ENCODE data around the gene RNFT2. TPM values are rescaled to one million over a fixed set of nuclear protein-coding genes. Genes with fewer than 3 reads are reported as not detected.

The RNFT2 gene, protein sequence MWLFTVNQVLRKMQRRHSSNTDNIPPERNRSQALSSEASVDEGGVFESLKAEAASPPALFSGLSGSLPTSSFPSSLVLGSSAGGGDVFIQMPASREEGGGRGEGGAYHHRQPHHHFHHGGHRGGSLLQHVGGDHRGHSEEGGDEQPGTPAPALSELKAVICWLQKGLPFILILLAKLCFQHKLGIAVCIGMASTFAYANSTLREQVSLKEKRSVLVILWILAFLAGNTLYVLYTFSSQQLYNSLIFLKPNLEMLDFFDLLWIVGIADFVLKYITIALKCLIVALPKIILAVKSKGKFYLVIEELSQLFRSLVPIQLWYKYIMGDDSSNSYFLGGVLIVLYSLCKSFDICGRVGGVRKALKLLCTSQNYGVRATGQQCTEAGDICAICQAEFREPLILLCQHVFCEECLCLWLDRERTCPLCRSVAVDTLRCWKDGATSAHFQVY
- 0.31 and 0.34 TPM in 2 replicates for total RNA-seq

GRCh38 chr12:116737774-116738657, at the start of gene RNFT2, which contains the start of gene SPRING1:
RNFT2 (plus strand) TSS chr12:116738315; CDS start chr12:116740498, 2,183 bp downstream.
SPRING1 (minus strand) TSS chr12:116738069; CDS start chr12:116737900, 169 bp downstream.

DNA sequence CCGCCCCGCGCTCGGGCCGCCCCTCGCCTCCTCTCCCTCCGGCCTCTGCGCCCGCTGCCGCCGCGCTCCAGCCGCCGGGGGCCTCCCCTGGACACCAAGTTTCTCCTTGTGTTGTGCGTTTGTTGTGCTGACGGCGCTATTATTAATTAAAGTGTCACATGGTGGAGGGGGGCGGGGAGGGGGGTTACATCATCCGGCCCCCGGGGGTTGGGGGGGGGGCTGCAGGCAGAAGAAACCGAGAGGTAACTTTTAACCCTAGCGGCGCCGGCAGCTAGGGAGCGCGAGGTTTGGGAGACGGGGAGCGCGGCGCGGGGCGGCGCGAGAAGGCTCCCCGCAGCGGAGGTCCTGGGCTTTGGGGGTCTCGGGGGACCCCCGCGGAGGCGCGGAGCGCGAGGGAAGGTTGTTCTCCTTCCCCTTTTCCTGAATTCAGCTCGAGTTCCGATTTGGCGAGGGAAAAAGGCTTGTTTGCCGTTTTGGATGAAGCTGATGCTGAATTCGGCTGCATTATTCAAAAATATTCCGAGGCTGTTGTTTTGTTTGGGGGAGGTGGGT, 143.3 kb downstream of the RNFT2 start, which contains the start of gene HRK:
Gene HRK, minus strand, starts transcription at position 117 of the 552 bp plus-strand sequence. CDS start 134 bp downstream, outside the sequence.

Other genes starting within 250 kb of the RNFT2 start
- gene MAP1LC3B2, start 178.9 kb upstream of the RNFT2 start, total RNA-seq, result 0.19 and 0.70 TPM in 2 replicates
- 25.9 and 27.6 TPM in 2 replicates for gene SPRING1, start 246 bp upstream of the RNFT2 start, total RNA-seq
- gene HRK, start 143.1 kb downstream of the RNFT2 start, total RNA-seq, result not detected in 2 replicates
- 6.6 and 13.1 TPM in 2 replicates for gene FBXW8, start 172.6 kb downstream of the RNFT2 start, total RNA-seq